NCI-H69 (cell line): ENCODE data around the gene SV2B.

Experiments used
- DNase-seq: peaks from one replicate; lab custom pipeline; 2025; lab: John Stamatoyannopoulos, UW

SV2B gene

GRCh38 chr15:91228383-91228782 lies 128.3 kb downstream of the SV2B start:
- DNase-seq: peak; percentile 83

GRCh38 chr15:91228890-91229289 lies 128.8 kb downstream of the SV2B start:
- peak; percentile 6 for DNase-seq

GRCh38 chr15:91231703-91232102 lies 131.6 kb downstream of the SV2B start:
- peak; percentile 39 for DNase-seq

GRCh38 chr15:91234759-91235158 lies 134.7 kb downstream of the SV2B start:
- DNase-seq: no peak

GRCh38 chr15:91235376-91235775 lies 135.3 kb downstream of the SV2B start:
- DNase-seq: no peak

- DNase-seq: peak; percentile 39
These were observed 137.4 kb downstream of the SV2B start for GRCh38 chr15:91237445-91237844.

- DNase-seq: peak; percentile 14
These were observed 138.8 kb downstream of the SV2B start for GRCh38 chr15:91238644-91239425.

GRCh38 chr15:91243826-91244225 lies 143.8 kb downstream of the SV2B start:
- no peak for DNase-seq

- no peak for DNase-seq
These were observed 144.9 kb downstream of the SV2B start for GRCh38 chr15:91244919-91245318.

GRCh38 chr15:91246998-91247397 lies 146.9 kb downstream of the SV2B start:
- no peak for DNase-seq

- no peak for DNase-seq
These were observed 149.5 kb downstream of the SV2B start for GRCh38 chr15:91249591-91249990.

- no peak for DNase-seq
These were observed 152.3 kb downstream of the SV2B start for GRCh38 chr15:91252322-91252721.

- no peak for DNase-seq
These were observed 152.7 kb downstream of the SV2B start for GRCh38 chr15:91252756-91253155.

- no peak for DNase-seq
These were observed 153.5 kb downstream of the SV2B start for GRCh38 chr15:91253605-91254004.

GRCh38 chr15:91254766-91255165 lies 154.7 kb downstream of the SV2B start:
- no peak for DNase-seq

GRCh38 chr15:91255670-91256192 lies 155.7 kb downstream of the SV2B start:
- DNase-seq: no peak

- DNase-seq: no peak
These were observed 157.8 kb downstream of the SV2B start for GRCh38 chr15:91257746-91258414.

- no peak for DNase-seq
These were observed 158.3 kb downstream of the SV2B start for GRCh38 chr15:91258415-91258759.

- no peak for DNase-seq
These were observed 159.0 kb downstream of the SV2B start for GRCh38 chr15:91259077-91259476.

- no peak for DNase-seq
These were observed 161.3 kb downstream of the SV2B start for GRCh38 chr15:91261345-91261744.

GRCh38 chr15:91263632-91264531 lies 163.8 kb downstream of the SV2B start:
- no peak for DNase-seq

GRCh38 chr15:91264651-91265351 lies 164.7 kb downstream of the SV2B start:
- DNase-seq: no peak
